GM23338 (cell line): ENCODE measurements around the gene IRF2BP1. TPM values are rescaled to one million over a fixed set of nuclear protein-coding genes. Genes with fewer than 3 reads are reported as not detected.

Experiments used
- ATAC-seq: fragments of 200-7000 bp; cut with Tn5 transposase; 3 replicates; pipeline ENCODE4 v1.9.1; 2020
- DNase-seq: peaks from one replicate; pipeline ENCODE4 v3.0.0-alpha.2; 2015; ENCODE audit warnings: low spot score
- H2AFZ ChIP-seq: fragments of 200-600 bp; sonication (generic); 2 replicates; pipeline ENCODE4 v1.8.0; 2016; ENCODE audit warnings: antibody characterized with exemption, mild to moderate bottlenecking, moderate library complexity
- H3F3A ChIP-seq: fragments of 200-600 bp; sonication (generic); replicated peaks from 2 replicates; pipeline ENCODE4 v1.8.0; 2017; ENCODE audit warnings: antibody characterized with exemption, mixed run types, low read depth
- H3K27ac ChIP-seq: fragments of 200-600 bp; sonication (generic); 2 replicates; pipeline ENCODE4 v1.6.1; 2016; ENCODE audit warnings: low read depth
- H3K27me3 ChIP-seq: fragments of 200-600 bp; sonication (generic); 2 replicates; pipeline ENCODE4 v1.8.0; 2016; ENCODE audit warnings: mild to moderate bottlenecking, mixed run types, moderate library complexity; ENCODE audit not compliant: insufficient read depth
- H3K36me3 ChIP-seq: fragments of 200-600 bp; sonication (generic); 2 replicates; pipeline ENCODE4 v1.8.0; 2016; ENCODE audit warnings: mild to moderate bottlenecking; ENCODE audit not compliant: insufficient read depth
- H3K4me1 ChIP-seq: fragments of 200-600 bp; sonication (generic); 2 replicates; pipeline ENCODE4 v1.8.0; 2016; ENCODE audit warnings: mild to moderate bottlenecking, moderate library complexity; ENCODE audit not compliant: insufficient read depth
- H3K4me2 ChIP-seq: fragments of 200-600 bp; sonication (generic); 2 replicates; pipeline ENCODE4 v1.7.1; 2017; ENCODE audit warnings: mixed run types
- H3K4me3 ChIP-seq: fragments of 200-600 bp; sonication (generic); 2 replicates; pipeline ENCODE4 v1.6.1; 2016; ENCODE audit warnings: mixed run types
- H3K79me2 ChIP-seq: fragments of 200-600 bp; sonication (generic); replicated peaks from 2 replicates; pipeline ENCODE4 v1.8.0; 2017; ENCODE audit warnings: mild to moderate bottlenecking; ENCODE audit not compliant: insufficient read depth
- H3K9me2 ChIP-seq: fragments of 200-600 bp; sonication (generic); 2 replicates; pipeline ENCODE4 v1.8.0; 2017; ENCODE audit not compliant: insufficient read depth
- H4K20me1 ChIP-seq: fragments of 200-600 bp; sonication (generic); replicated peaks from 2 replicates; pipeline ENCODE4 v1.8.0; 2017; ENCODE audit warnings: mild to moderate bottlenecking; ENCODE audit not compliant: insufficient read depth
- H3K27ac Mint-ChIP-seq: 2 replicates; pipeline ENCODE4 v1.8.0; 2020; ENCODE audit warnings: inconsistent platforms, mild to moderate bottlenecking, moderate library complexity, mixed read lengths
- H3K27me3 Mint-ChIP-seq: 3 replicates; pipeline ENCODE4 v1.8.0; 2022; ENCODE audit warnings: low read depth, mild to moderate bottlenecking, moderate library complexity, mixed read lengths, inconsistent platforms; ENCODE audit not compliant: insufficient read depth, poor library complexity
- H3K36me3 Mint-ChIP-seq: 3 replicates; pipeline ENCODE4 v1.8.0; 2021; ENCODE audit warnings: low read depth, mild to moderate bottlenecking, inconsistent platforms, moderate library complexity, mixed read lengths
- H3K4me1 Mint-ChIP-seq: 3 replicates; pipeline ENCODE4 v1.8.0; 2020; ENCODE audit warnings: mild to moderate bottlenecking, inconsistent platforms, mixed read lengths
- H3K4me3 Mint-ChIP-seq: 3 replicates; pipeline ENCODE4 v1.8.0; 2021; ENCODE audit warnings: moderate library complexity, mild to moderate bottlenecking, inconsistent platforms, mixed read lengths
- H3K9me3 Mint-ChIP-seq: 3 replicates; pipeline ENCODE4 v1.8.0; 2020; ENCODE audit warnings: moderate library complexity, mild to moderate bottlenecking, inconsistent platforms, mixed read lengths
- EZH2 ChIP-seq: fragments of 200-600 bp; sonication (generic); IDR thresholded peaks from one replicate; pipeline ENCODE4 v1.8.0; 2017; ENCODE audit warnings: antibody characterized with exemption, mild to moderate bottlenecking, low read depth; ENCODE audit not compliant: unreplicated experiment
- EZH2phosphoT487 ChIP-seq: fragments of 200-600 bp; sonication (generic); IDR thresholded peaks from one replicate; pipeline ENCODE4 v1.8.1; 2018; ENCODE audit warnings: antibody characterized with exemption; ENCODE audit not compliant: unreplicated experiment
- JUNB ChIP-seq: IDR thresholded peaks from one replicate; pipeline ENCODE4 v1.6.1; 2016; ENCODE audit warnings: antibody characterized with exemption; ENCODE audit not compliant: unreplicated experiment
- NANOG ChIP-seq: IDR thresholded peaks from 2 replicates; pipeline ENCODE4 v1.6.1; 2016; ENCODE audit warnings: antibody characterized with exemption, borderline replicate concordance
- STAT1 ChIP-seq: IDR thresholded peaks from one replicate; pipeline ENCODE4 v1.6.1; 2016; ENCODE audit warnings: antibody characterized with exemption; ENCODE audit not compliant: unreplicated experiment
- ZNF114 ChIP-seq: fragments of 250-450 bp; sonication (Bioruptor Pico); IDR thresholded peaks from 2 replicates; pipeline ENCODE4 v1.5.0; 2020; ENCODE audit warnings: mild to moderate bottlenecking, moderate library complexity
- polyA plus RNA-seq: library from polyadenylated mRNA; unstranded; fragments of >200 nt; fragmentation: Nextera tagmentation; extraction: Ambion mirVana; gene quantifications from 2 replicates; pipeline ENCODE4 v1.2.1, GENCODE V29; 2016
- total RNA-seq: library from RNA; depleted of rRNA; stranded (reverse); fragments of >200 nt; shearing (Covaris generic); gene quantifications from 2 replicates; pipeline ENCODE4 v1.2.3, GENCODE V29; 2014
- TF ChIP-seq, protein P1 (sequence below): IDR thresholded peaks from one replicate; pipeline ENCODE4 v1.6.1; 2018; ENCODE audit warnings: antibody characterized with exemption; ENCODE audit not compliant: unreplicated experiment
- TF ChIP-seq, protein P2 (sequence below): fragments of 250-450 bp; sonication (Bioruptor Pico); IDR thresholded peaks from 2 replicates; pipeline ENCODE4 v1.5.0; 2020; ENCODE audit warnings: mild to moderate bottlenecking, moderate library complexity
- TF ChIP-seq, protein P3 (sequence below): IDR thresholded peaks from 2 replicates; pipeline ENCODE4 v1.6.1; 2016; ENCODE audit warnings: antibody characterized with exemption

IRF2BP1 gene
- total and polyA plus RNA-seq, 2 experiments from 2014 or later, result 10.4 to 41.6 TPM

DNA sequence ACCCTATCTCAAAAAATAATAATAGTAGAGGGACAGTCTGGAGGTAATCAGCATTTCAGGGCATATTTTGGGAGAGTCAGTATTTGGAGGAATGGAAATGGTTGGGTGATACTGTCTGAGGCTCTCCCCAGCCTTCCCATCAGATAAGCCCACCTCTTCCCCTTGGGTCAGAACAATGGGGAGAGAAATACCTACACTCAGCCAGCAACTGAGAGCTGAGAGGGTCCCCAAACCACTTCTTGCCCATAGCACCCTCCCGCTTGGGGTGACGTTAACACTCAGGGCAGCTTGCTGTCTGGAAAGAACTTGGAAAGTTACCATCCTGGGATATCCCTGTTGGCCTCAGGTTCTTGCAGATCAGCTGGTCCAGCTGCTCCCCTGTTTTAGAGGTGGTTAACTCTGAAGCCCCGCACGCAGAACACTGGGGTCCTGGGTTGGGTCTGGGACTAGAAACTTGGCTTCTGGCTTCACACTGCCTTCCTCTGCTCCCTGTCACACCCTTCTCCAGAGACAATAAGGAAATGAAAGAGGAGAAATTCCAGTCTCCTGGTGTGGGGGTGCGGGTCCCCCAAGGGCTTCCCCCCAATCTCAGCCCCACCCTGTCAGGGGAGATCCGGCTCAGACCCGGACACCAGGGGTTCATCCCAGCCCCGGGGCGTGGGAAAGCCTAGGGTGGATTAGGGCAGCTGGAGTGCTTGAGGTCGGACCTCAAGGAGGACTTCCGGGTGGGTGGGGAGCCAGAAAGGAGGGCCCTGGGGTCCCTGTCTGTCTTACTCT is 19.4 kb downstream of the IRF2BP1 start:
- Histone ChIP-seq H3K4me3 (peak overlapping the region; percentile 63; the same call in 1 of the 2 replicates), H3K27me3 (no peaks in the 10 kb centered on the region), H3K4me2 (peak overlapping the region; percentile 96), H3K9me2 (no peaks in the 10 kb centered on the region), H2AFZ (no peak overlapping the region), H3K36me3 (no peaks in the 10 kb centered on the region), H3K79me2 (peaks cover 55% of the 10 kb centered on the region), H4K20me1 (peaks cover 5% of the 10 kb centered on the region; the same call in 1 of the 2 replicates), H3K4me1 (peaks cover 24% of the 10 kb centered on the region), H3K27ac (0 out of 2 replicates have a peak overlapping the region, but pooled peaks have one; percentile 26), H3F3A (0 out of 2 replicates have a peak, but pooled peaks cover 2% of the 10 kb centered on the region)
- Mint-ChIP-seq H3K36me3 (peaks cover 11% of the 10 kb centered on the region), H3K27ac (no peak overlapping the region), H3K27me3 (peaks cover 30% of the 10 kb centered on the region), H3K4me3 (peak overlapping the region; percentile 95; the same call in 2 of the 3 replicates), H3K4me1 (peaks cover 36% of the 10 kb centered on the region), H3K9me3 (no peaks in the 10 kb centered on the region)
- no peak for ATAC-seq
- no peak for DNase-seq
- TF ChIP-seq JUNB (no peak), STAT1 (no peak), ZNF114 (CRISPR knock-in tag) (no peak), EZH2 (no peak), NANOG (no peak)

DNA sequence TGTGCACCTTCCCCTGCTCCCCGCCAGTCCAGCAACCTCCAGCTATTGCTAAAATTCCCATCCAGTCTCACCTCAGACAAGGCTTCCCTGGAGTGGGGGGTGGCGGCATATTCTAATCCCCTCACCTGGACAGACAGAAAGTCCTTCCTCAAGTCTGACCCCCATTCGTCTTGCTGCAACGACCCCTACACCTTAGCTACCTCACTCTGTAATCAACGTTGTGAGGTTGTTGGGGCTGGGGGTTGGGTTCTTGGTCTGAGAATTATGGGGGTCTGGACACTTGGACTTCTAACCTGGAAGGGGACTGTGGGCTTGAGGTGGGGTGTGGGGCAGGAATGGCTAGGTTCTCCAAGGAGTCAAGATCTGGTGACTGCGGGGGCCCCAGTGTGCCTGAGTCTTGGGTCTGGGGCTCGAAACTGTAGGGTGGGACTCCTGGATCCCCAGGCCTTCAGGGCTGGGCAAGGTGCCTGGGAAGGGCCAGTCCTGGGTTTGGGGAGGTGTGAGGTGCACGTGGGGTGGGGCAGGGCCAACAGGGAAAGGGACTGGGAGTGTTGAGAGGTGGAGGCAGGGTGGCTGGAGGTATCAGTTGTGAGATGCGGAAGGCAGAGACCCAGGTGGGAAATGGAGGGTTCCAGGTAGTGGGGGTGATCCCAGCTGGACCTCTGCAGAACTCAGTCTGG is 20.5 kb downstream of the IRF2BP1 start:
- Mint-ChIP-seq H3K9me3 (no peaks in the 10 kb centered on the region), H3K4me1 (peaks cover 36% of the 10 kb centered on the region), H3K27ac (no peak overlapping the region), H3K27me3 (peaks cover 30% of the 10 kb centered on the region), H3K4me3 (peak overlapping the region; percentile 95), H3K36me3 (peaks cover 13% of the 10 kb centered on the region)
- Histone ChIP-seq H3K4me1 (peaks cover 29% of the 10 kb centered on the region), H3K4me3 (peak overlapping the region; percentile 63), H3K27ac (no peak overlapping the region), H3K36me3 (no peaks in the 10 kb centered on the region), H2AFZ (no peak overlapping the region), H3F3A (0 out of 2 replicates have a peak, but pooled peaks cover 2% of the 10 kb centered on the region), H3K27me3 (no peaks in the 10 kb centered on the region), H3K79me2 (peaks cover 67% of the 10 kb centered on the region), H4K20me1 (peaks cover 9% of the 10 kb centered on the region; the same call in 1 of the 2 replicates), H3K9me2 (no peaks in the 10 kb centered on the region), H3K4me2 (peak overlapping the region; percentile 96)
- DNase-seq (no peak), ATAC-seq (no peak)
- TF ChIP-seq, protein P1, sequence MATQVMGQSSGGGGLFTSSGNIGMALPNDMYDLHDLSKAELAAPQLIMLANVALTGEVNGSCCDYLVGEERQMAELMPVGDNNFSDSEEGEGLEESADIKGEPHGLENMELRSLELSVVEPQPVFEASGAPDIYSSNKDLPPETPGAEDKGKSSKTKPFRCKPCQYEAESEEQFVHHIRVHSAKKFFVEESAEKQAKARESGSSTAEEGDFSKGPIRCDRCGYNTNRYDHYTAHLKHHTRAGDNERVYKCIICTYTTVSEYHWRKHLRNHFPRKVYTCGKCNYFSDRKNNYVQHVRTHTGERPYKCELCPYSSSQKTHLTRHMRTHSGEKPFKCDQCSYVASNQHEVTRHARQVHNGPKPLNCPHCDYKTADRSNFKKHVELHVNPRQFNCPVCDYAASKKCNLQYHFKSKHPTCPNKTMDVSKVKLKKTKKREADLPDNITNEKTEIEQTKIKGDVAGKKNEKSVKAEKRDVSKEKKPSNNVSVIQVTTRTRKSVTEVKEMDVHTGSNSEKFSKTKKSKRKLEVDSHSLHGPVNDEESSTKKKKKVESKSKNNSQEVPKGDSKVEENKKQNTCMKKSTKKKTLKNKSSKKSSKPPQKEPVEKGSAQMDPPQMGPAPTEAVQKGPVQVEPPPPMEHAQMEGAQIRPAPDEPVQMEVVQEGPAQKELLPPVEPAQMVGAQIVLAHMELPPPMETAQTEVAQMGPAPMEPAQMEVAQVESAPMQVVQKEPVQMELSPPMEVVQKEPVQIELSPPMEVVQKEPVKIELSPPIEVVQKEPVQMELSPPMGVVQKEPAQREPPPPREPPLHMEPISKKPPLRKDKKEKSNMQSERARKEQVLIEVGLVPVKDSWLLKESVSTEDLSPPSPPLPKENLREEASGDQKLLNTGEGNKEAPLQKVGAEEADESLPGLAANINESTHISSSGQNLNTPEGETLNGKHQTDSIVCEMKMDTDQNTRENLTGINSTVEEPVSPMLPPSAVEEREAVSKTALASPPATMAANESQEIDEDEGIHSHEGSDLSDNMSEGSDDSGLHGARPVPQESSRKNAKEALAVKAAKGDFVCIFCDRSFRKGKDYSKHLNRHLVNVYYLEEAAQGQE, result no peak
- no peak for TF ChIP-seq STAT1
- TF ChIP-seq, protein P2, sequence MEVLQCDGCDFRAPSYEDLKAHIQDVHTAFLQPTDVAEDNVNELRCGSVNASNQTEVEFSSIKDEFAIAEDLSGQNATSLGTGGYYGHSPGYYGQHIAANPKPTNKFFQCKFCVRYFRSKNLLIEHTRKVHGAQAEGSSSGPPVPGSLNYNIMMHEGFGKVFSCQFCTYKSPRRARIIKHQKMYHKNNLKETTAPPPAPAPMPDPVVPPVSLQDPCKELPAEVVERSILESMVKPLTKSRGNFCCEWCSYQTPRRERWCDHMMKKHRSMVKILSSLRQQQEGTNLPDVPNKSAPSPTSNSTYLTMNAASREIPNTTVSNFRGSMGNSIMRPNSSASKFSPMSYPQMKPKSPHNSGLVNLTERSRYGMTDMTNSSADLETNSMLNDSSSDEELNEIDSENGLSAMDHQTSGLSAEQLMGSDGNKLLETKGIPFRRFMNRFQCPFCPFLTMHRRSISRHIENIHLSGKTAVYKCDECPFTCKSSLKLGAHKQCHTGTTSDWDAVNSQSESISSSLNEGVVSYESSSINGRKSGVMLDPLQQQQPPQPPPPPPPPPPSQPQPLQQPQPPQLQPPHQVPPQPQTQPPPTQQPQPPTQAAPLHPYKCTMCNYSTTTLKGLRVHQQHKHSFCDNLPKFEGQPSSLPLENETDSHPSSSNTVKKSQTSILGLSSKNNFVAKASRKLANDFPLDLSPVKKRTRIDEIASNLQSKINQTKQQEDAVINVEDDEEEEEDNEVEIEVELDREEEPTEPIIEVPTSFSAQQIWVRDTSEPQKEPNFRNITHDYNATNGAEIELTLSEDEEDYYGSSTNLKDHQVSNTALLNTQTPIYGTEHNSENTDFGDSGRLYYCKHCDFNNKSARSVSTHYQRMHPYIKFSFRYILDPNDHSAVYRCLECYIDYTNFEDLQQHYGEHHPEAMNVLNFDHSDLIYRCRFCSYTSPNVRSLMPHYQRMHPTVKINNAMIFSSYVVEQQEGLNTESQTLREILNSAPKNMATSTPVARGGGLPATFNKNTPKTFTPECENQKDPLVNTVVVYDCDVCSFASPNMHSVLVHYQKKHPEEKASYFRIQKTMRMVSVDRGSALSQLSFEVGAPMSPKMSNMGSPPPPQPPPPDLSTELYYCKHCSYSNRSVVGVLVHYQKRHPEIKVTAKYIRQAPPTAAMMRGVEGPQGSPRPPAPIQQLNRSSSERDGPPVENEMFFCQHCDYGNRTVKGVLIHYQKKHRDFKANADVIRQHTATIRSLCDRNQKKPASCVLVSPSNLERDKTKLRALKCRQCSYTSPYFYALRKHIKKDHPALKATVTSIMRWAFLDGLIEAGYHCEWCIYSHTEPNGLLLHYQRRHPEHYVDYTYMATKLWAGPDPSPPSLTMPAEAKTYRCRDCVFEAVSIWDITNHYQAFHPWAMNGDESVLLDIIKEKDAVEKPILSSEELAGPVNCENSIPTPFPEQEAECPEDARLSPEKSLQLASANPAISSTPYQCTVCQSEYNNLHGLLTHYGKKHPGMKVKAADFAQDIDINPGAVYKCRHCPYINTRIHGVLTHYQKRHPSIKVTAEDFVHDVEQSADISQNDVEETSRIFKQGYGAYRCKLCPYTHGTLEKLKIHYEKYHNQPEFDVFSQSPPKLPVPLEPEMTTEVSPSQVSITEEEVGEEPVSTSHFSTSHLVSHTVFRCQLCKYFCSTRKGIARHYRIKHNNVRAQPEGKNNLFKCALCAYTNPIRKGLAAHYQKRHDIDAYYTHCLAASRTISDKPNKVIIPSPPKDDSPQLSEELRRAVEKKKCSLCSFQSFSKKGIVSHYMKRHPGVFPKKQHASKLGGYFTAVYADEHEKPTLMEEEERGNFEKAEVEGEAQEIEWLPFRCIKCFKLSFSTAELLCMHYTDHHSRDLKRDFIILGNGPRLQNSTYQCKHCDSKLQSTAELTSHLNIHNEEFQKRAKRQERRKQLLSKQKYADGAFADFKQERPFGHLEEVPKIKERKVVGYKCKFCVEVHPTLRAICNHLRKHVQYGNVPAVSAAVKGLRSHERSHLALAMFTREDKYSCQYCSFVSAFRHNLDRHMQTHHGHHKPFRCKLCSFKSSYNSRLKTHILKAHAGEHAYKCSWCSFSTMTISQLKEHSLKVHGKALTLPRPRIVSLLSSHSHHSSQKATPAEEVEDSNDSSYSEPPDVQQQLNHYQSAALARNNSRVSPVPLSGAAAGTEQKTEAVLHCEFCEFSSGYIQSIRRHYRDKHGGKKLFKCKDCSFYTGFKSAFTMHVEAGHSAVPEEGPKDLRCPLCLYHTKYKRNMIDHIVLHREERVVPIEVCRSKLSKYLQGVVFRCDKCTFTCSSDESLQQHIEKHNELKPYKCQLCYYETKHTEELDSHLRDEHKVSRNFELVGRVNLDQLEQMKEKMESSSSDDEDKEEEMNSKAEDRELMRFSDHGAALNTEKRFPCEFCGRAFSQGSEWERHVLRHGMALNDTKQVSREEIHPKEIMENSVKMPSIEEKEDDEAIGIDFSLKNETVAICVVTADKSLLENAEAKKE (CRISPR knock-in tag), result no peak
- no peak for TF ChIP-seq EZH2phosphoT487
- TF ChIP-seq, protein P3, sequence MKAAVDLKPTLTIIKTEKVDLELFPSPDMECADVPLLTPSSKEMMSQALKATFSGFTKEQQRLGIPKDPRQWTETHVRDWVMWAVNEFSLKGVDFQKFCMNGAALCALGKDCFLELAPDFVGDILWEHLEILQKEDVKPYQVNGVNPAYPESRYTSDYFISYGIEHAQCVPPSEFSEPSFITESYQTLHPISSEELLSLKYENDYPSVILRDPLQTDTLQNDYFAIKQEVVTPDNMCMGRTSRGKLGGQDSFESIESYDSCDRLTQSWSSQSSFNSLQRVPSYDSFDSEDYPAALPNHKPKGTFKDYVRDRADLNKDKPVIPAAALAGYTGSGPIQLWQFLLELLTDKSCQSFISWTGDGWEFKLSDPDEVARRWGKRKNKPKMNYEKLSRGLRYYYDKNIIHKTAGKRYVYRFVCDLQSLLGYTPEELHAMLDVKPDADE, result no peak
